Panc1 (cell line): Measurements from ENCODE around the gene SERTAD3. TPM values are rescaled to one million over a fixed set of nuclear protein-coding genes. Genes with fewer than 3 reads are reported as not detected.

ENCODE experiments used
- ATAC-seq: fragments of 200-7000 bp; cut with Tn5 transposase; 2 replicates; pipeline ENCODE4 v1.9.1; 2020; ENCODE audit warnings: mild to moderate bottlenecking, moderate library complexity
- BruUV-seq: library from RNA; stranded (reverse); fragments of 400-500 nt; replicated peaks from 2 replicates; lab custom pipeline; 2021; lab: Mats Ljungman, UMichigan
- CTCF ChIA-PET: fragments of 300-600 bp; sonication (Branson Sonifier 250); formaldehyde crosslinking; loops from one replicate; lab custom pipeline; 2022; ENCODE audit warnings: antibody characterized with exemption; lab: Charles Lee
- POLR2A ChIA-PET: fragments of 300-600 bp; sonication (Branson Sonifier 250); formaldehyde crosslinking; loops from one replicate; lab custom pipeline; 2022; ENCODE audit warnings: antibody characterized with exemption; lab: Charles Lee
- DNase-seq: peaks from one replicate; pipeline ENCODE4 v3.0.0-alpha.2; 2010; ENCODE audit warnings: low read depth, low spot score
- H3K27ac ChIP-seq: 2 replicates; pipeline ENCODE4 v1.5.1; 2011; ENCODE audit warnings: mild to moderate bottlenecking, low read length, inconsistent platforms
- H3K27me3 ChIP-seq: fragments of 200-500 bp; sonication (Bioruptor generic); 2 replicates; pipeline ENCODE4 v1.6.0; 2014; ENCODE audit warnings: low read length, inconsistent platforms; ENCODE audit not compliant: control insufficient read depth, insufficient read depth
- H3K36me3 ChIP-seq: fragments of 200-500 bp; sonication (Bioruptor generic); 2 replicates; pipeline ENCODE4 v1.5.1; 2014; ENCODE audit warnings: inconsistent platforms, mild to moderate bottlenecking, low read length, moderate library complexity; ENCODE audit not compliant: control insufficient read depth, insufficient read depth
- H3K4me1 ChIP-seq: 2 replicates; pipeline ENCODE4 v1.5.1; 2011; ENCODE audit warnings: inconsistent platforms, mild to moderate bottlenecking, low read length, moderate library complexity; ENCODE audit not compliant: control insufficient read depth, insufficient read depth
- H3K4me3 ChIP-seq, 2 experiments: 2 replicates each; pipeline ENCODE4 v1.5.1; 2011 to 2012; ENCODE audit warnings: low read depth in 2 of 2, low read length in 2 of 2, mild to moderate bottlenecking in 2 of 2, inconsistent platforms in 1 of 2, moderate library complexity in 1 of 2
- H3K9me3 ChIP-seq: fragments of 200-500 bp; sonication (Bioruptor generic); 2 replicates; pipeline ENCODE4 v1.5.1; 2014; ENCODE audit warnings: low read depth, mild to moderate bottlenecking, inconsistent platforms, low read length, moderate library complexity; ENCODE audit not compliant: control insufficient read depth, insufficient read depth
- POLR2AphosphoS5 ChIP-seq: IDR thresholded peaks from 2 replicates; pipeline ENCODE4 v1.6.1; 2012; ENCODE audit warnings: mild to moderate bottlenecking, low read depth, low read length, moderate library complexity
- SIN3A ChIP-seq: IDR thresholded peaks from 2 replicates; pipeline ENCODE4 v1.6.1; 2012; ENCODE audit warnings: low read depth, mild to moderate bottlenecking, low read length, moderate library complexity, borderline replicate concordance; ENCODE audit not compliant: insufficient read depth
- TCF7L2 ChIP-seq: IDR thresholded peaks from 2 replicates; pipeline ENCODE4 v1.6.1; 2011; ENCODE audit warnings: mild to moderate bottlenecking, low read depth, low read length, inconsistent platforms
- in situ Hi-C: cut with HindIII; loops from 2 replicates; pipeline ENCODE4 v1.10.0; 2016; ENCODE audit warnings: low sequenced_read_pairs, low pct_unique_long_range_greater_than_20kb
- intact Hi-C: fragments of 100-400 bp; cut with micrococcal nuclease; formaldehyde crosslinking; loops from one replicate; pipeline ENCODE4 v1.10.0; 2022; ENCODE audit not compliant: unreplicated experiment
- total RNA-seq: library from RNA; stranded (reverse); gene quantifications from one replicate; pipeline ENCODE4 v1.2.1, GENCODE V29; 2021; ENCODE audit not compliant: unreplicated experiment
- TF ChIP-seq, protein P1 (sequence below), 2 experiments: IDR thresholded peaks; 2 replicates each; pipeline ENCODE4 v1.6.1; 2011 to 2012; ENCODE audit warnings: low read depth in 2 of 2, control low read depth in 1 of 2, low read length in 1 of 2, mild to moderate bottlenecking in 1 of 2, moderate library complexity in 1 of 2; ENCODE audit not compliant: insufficient read depth in 1 of 2
- TF ChIP-seq, protein P2 (sequence below): fragments of 450-650 bp; IDR thresholded peaks from 2 replicates; pipeline ENCODE4 v1.5.1; 2017; ENCODE audit warnings: mild to moderate bottlenecking

The SERTAD3 gene
- total RNA-seq, 1 experiment from 2014 or later = 35.7 TPM

DNA sequence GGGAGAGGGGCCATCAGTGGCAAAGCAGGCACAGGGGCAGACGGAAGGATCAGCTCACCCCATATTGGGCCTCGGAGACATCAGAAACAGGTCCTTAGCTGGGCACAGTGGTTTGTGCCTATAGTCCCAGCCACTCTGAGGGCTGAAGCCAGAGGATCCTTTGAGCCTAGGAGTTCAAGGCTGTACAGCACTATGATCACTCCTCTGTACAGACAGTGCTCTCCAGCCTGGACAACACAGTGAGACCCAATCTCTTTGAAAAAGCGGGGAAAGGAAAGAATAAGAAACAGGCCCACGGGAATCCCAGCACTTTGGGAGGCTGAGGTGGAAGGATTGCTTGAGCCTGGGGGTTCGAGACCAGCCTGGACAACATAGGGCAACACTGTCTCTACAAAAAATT is 24.4 kb downstream of the SERTAD3 start:
- in situ Hi-C loops (no loop called here), intact Hi-C loops (no loop called here)
- peaks cover under 1% of the 10 kb centered on the region; the same call in 1 of the 2 replicates for H3K36me3 ChIP-seq
- TF ChIP-seq TCF7L2 (no peak), SIN3A (no peak), POLR2AphosphoS5 (no peak)
- TF ChIP-seq, protein P1, sequence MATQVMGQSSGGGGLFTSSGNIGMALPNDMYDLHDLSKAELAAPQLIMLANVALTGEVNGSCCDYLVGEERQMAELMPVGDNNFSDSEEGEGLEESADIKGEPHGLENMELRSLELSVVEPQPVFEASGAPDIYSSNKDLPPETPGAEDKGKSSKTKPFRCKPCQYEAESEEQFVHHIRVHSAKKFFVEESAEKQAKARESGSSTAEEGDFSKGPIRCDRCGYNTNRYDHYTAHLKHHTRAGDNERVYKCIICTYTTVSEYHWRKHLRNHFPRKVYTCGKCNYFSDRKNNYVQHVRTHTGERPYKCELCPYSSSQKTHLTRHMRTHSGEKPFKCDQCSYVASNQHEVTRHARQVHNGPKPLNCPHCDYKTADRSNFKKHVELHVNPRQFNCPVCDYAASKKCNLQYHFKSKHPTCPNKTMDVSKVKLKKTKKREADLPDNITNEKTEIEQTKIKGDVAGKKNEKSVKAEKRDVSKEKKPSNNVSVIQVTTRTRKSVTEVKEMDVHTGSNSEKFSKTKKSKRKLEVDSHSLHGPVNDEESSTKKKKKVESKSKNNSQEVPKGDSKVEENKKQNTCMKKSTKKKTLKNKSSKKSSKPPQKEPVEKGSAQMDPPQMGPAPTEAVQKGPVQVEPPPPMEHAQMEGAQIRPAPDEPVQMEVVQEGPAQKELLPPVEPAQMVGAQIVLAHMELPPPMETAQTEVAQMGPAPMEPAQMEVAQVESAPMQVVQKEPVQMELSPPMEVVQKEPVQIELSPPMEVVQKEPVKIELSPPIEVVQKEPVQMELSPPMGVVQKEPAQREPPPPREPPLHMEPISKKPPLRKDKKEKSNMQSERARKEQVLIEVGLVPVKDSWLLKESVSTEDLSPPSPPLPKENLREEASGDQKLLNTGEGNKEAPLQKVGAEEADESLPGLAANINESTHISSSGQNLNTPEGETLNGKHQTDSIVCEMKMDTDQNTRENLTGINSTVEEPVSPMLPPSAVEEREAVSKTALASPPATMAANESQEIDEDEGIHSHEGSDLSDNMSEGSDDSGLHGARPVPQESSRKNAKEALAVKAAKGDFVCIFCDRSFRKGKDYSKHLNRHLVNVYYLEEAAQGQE (IDR thresholded peaks at IDR 0.05; ENCODE audit: insufficient read depth in 1 of 2, low read depth in 2 of 2, low read length in 1 of 2) = no peak
- TF ChIP-seq, protein P2, sequence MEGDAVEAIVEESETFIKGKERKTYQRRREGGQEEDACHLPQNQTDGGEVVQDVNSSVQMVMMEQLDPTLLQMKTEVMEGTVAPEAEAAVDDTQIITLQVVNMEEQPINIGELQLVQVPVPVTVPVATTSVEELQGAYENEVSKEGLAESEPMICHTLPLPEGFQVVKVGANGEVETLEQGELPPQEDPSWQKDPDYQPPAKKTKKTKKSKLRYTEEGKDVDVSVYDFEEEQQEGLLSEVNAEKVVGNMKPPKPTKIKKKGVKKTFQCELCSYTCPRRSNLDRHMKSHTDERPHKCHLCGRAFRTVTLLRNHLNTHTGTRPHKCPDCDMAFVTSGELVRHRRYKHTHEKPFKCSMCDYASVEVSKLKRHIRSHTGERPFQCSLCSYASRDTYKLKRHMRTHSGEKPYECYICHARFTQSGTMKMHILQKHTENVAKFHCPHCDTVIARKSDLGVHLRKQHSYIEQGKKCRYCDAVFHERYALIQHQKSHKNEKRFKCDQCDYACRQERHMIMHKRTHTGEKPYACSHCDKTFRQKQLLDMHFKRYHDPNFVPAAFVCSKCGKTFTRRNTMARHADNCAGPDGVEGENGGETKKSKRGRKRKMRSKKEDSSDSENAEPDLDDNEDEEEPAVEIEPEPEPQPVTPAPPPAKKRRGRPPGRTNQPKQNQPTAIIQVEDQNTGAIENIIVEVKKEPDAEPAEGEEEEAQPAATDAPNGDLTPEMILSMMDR = no peak
- H3K4me3 ChIP-seq = no peak overlapping the region
- CTCF ChIA-PET = interaction anchor here (0.7 kb wide), 1 partner anchor 189 kb away, joined by 4 read pairs; no protein-coding TSS in a partner anchor
- ATAC-seq (no peak), DNase-seq (no peak)
- peaks cover 36% of the 10 kb centered on the region for H3K4me1 ChIP-seq
- H3K27ac ChIP-seq = no peak overlapping the region
- BruUV-seq = no TSS peak
- POLR2A ChIA-PET = no interaction called here
- H3K27me3 ChIP-seq = no peaks in the 10 kb centered on the region
- no peaks in the 10 kb centered on the region for H3K9me3 ChIP-seq

DNA sequence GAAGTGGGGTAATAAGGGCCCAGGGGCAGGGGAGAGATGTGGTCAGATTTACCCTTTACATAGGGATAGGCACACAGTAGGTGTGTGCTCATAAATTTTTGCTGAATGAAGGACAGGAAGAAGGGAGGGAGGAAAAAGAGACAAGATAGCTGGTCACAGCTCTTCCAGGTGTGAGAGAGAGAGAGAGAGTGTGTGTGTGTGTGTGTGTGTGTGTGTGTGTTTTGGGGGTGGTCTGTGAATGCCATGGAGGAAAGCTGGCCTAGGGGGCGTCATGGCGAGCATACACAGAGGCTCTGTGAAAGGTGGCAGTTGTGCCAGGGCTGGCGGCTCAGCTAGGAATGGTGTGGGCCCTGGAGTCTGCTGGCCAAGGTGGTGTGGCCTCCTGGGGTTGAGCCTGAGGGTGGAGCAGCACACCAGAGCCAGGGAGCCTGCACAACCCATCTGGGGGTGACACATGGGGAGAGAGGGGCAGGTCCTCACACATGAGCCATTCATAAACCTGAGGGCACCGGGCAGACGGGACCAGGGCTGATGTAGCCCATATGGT is 25.0 kb downstream of the SERTAD3 start:
- H3K4me1 ChIP-seq = peaks cover 36% of the 10 kb centered on the region
- H3K4me3 ChIP-seq = no peak overlapping the region
- intact Hi-C loops = no loop called here
- H3K27ac ChIP-seq = no peak overlapping the region
- TF ChIP-seq, protein P1 (IDR thresholded peaks at IDR 0.05; ENCODE audit: insufficient read depth in 1 of 2, low read depth in 2 of 2, low read length in 1 of 2) = no peak
- TF ChIP-seq TCF7L2 = no peak
- TF ChIP-seq POLR2AphosphoS5 = no peak
- TF ChIP-seq SIN3A = no peak
- TF ChIP-seq, protein P2 = no peak
- in situ Hi-C loops = no loop called here
- ATAC-seq (no peak), DNase-seq (no peak)
- no peaks in the 10 kb centered on the region for H3K9me3 ChIP-seq
- H3K27me3 ChIP-seq = no peaks in the 10 kb centered on the region
- POLR2A ChIA-PET = no interaction called here
- no peaks in the 10 kb centered on the region for H3K36me3 ChIP-seq
- no TSS peak for BruUV-seq
- CTCF ChIA-PET = interaction anchor here (0.5 kb wide), 1 partner anchor 212 kb away, joined by 3 read pairs; no protein-coding TSS in a partner anchor
